Spleen (tissue), 7 donors: Measurements from ENCODE around the gene ZNF208.
"Not testable (repeated sequence)": the region's sequence is repeated elsewhere in the genome, so short reads cannot be mapped to it uniquely, and the experiment has no call there.

Source experiments
- CTCF ChIP-seq, 11 experiments: fragments of 200-600 bp in 7 of 11; fragments of 450-650 bp in 4 of 11; sonication (generic) in 4 of 11; IDR thresholded peaks in 8 of 11; conservative IDR thresholded peaks in 3 of 11; 1 replicate in 7 of 11; 2 replicates in 4 of 11; pipeline versions ENCODE4 v1.4.0 to v1.8.0; 2016 to 2021; ENCODE audit warnings: antibody characterized with exemption in 11 of 11, inconsistent platforms in 4 of 11, mild to moderate bottlenecking in 1 of 11
- POLR2A ChIP-seq, 3 donors: fragments of 450-650 bp; IDR thresholded peaks; one replicate each; pipeline ENCODE4 v1.5.1; 2017; ENCODE audit warnings: antibody characterized with exemption in 3 of 3, mild to moderate bottlenecking in 1 of 3
- POLR2AphosphoS5 ChIP-seq, 3 donors: sonication (generic); formaldehyde crosslinking; IDR thresholded peaks; one replicate each; pipeline ENCODE4 v1.5.1; 2017; ENCODE audit warnings: antibody characterized with exemption in 3 of 3
- donor health status: DM: no; HTN: no; CAD: no; lungs with moderate emphysema.
- donor health status: DM: no; HTN: no; CAD: no.
- donor health status: DM: no; HTN: no; CAD: no.

DNA sequence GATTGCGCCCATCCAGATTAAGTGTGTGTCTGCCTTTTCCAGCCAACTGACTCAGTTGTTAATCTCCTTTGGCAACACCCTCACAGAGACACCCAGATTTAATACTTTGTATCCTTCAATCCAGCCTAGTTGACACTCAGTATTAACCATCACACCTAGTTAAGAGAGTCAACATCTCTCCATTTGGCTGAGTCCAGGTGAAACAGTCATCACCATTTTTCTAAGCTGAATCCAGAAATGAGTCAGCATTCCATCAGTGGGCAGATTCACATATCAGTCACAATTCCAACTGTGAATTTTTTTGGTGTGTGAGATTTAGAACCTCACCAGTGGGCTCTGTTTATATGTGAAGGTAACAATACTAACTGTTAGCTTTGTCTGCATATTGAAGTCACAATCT lies 14.8 kb upstream of the ZNF208 start:
- TF ChIP-seq CTCF (IDR thresholded peaks at IDR 0.05 in 8 of 11, conservative IDR thresholded peaks at IDR 0.05 in 3 of 11); POLR2A (IDR thresholded peaks at IDR 0.05); POLR2AphosphoS5 (IDR thresholded peaks at IDR 0.05): not testable (repeated sequence)
